ENCODE results near the gene FRMD6. TPM values are rescaled to one million over a fixed set of nuclear protein-coding genes. Genes with fewer than 3 reads are reported as not detected.

The FRMD6 gene
- polyA plus RNA-seq, 1 donor from 2014 or later: 2.4 TPM

- Histone ChIP-seq H3K4me3 (ENCODE audit: low read length) (no peak overlapping the region), H3K79me2 (replicated peaks; ENCODE audit: insufficient read depth, low read length) (no peaks in the 10 kb centered on the region), H3K36me3 (ENCODE audit: insufficient read depth, low read length) (no peaks in the 10 kb centered on the region), H3K4me2 (ENCODE audit: low read length) (no peak overlapping the region), H3F3A (ENCODE audit: insufficient read depth, low read length, poor library complexity, severe bottlenecking) (no peaks in the 10 kb centered on the region), H3K27me3 (ENCODE audit: insufficient read depth, low read depth, low read length) (peaks cover 13% of the 10 kb centered on the region), H4K20me1 (ENCODE audit: insufficient read depth) (no peaks in the 10 kb centered on the region), H2AFZ (ENCODE audit: low read depth, low read length) (no peak overlapping the region), H3K9me2 (ENCODE audit: insufficient read depth, low read length) (no peaks in the 10 kb centered on the region), H3K9me3 (ENCODE audit: low read length) (no peaks in the 10 kb centered on the region), H3K27ac (ENCODE audit: low read length) (no peak overlapping the region), H3K9ac (ENCODE audit: low read length) (no peak overlapping the region)
- TF ChIP-seq EZH2 (IDR thresholded peaks at IDR 0.05; ENCODE audit: borderline replicate concordance, insufficient read depth, low read length, poor library complexity, severe bottlenecking): no peak
- TF ChIP-seq EP300 (conservative IDR thresholded peaks at IDR 0.05; ENCODE audit: poor library complexity, severe bottlenecking): no peak
- no peak for TF ChIP-seq TAF1 (IDR thresholded peaks at IDR 0.05; ENCODE audit: low read depth)
- no peak for TF ChIP-seq REST (IDR thresholded peaks at IDR 0.05; ENCODE audit: borderline replicate concordance)
- no peak for TF ChIP-seq POLR2AphosphoS5 (IDR thresholded peaks at IDR 0.05)
- no peak for TF ChIP-seq MXI1 (conservative IDR thresholded peaks at IDR 0.05; ENCODE audit: poor library complexity, severe bottlenecking)
- no peak for TF ChIP-seq SMC3 (conservative IDR thresholded peaks at IDR 0.05; ENCODE audit: poor library complexity)
- TF ChIP-seq RAD21 (conservative IDR thresholded peaks at IDR 0.05): no peak
- TF ChIP-seq CTCF (IDR thresholded peaks at IDR 0.05; ENCODE audit: poor library complexity, severe bottlenecking): no peak
Measured at GRCh38 chr14:51657762-51658161, 6.1 kb downstream of the FRMD6 start.

GRCh38 chr14:51658441-51659173 lies 6.9 kb downstream of the FRMD6 start:
- Histone ChIP-seq H3K4me2 (ENCODE audit: low read length) (no peak overlapping the region), H4K20me1 (ENCODE audit: insufficient read depth) (no peaks in the 10 kb centered on the region), H3K27ac (ENCODE audit: low read length) (no peak overlapping the region), H3K27me3 (ENCODE audit: insufficient read depth, low read depth, low read length) (peaks cover 5% of the 10 kb centered on the region), H3K36me3 (ENCODE audit: insufficient read depth, low read length) (no peaks in the 10 kb centered on the region), H3K79me2 (replicated peaks; ENCODE audit: insufficient read depth, low read length) (no peaks in the 10 kb centered on the region), H3K9me2 (ENCODE audit: insufficient read depth, low read length) (no peaks in the 10 kb centered on the region), H2AFZ (ENCODE audit: low read depth, low read length) (no peak overlapping the region), H3K9me3 (ENCODE audit: low read length) (no peaks in the 10 kb centered on the region), H3K9ac (ENCODE audit: low read length) (no peak overlapping the region), H3F3A (ENCODE audit: insufficient read depth, low read length, poor library complexity, severe bottlenecking) (no peaks in the 10 kb centered on the region), H3K4me3 (ENCODE audit: low read length) (no peak overlapping the region)
- TF ChIP-seq MXI1 (conservative IDR thresholded peaks at IDR 0.05; ENCODE audit: poor library complexity, severe bottlenecking) (no peak), POLR2AphosphoS5 (IDR thresholded peaks at IDR 0.05) (no peak), SMC3 (conservative IDR thresholded peaks at IDR 0.05; ENCODE audit: poor library complexity) (no peak), TAF1 (IDR thresholded peaks at IDR 0.05; ENCODE audit: low read depth) (no peak), REST (IDR thresholded peaks at IDR 0.05; ENCODE audit: borderline replicate concordance) (no peak), EP300 (conservative IDR thresholded peaks at IDR 0.05; ENCODE audit: poor library complexity, severe bottlenecking) (no peak), RAD21 (conservative IDR thresholded peaks at IDR 0.05) (no peak), CTCF (IDR thresholded peaks at IDR 0.05; ENCODE audit: poor library complexity, severe bottlenecking) (no peak), EZH2 (IDR thresholded peaks at IDR 0.05; ENCODE audit: borderline replicate concordance, insufficient read depth, low read length, poor library complexity, severe bottlenecking) (no peak)
